ENCODE measurements around the gene NREP. TPM values are rescaled to one million over a fixed set of nuclear protein-coding genes. Genes with fewer than 3 reads are reported as not detected.
A peak's percentile ranks its signal among the peaks of the same experiment; 100 is the strongest.

NREP gene
- total RNA-seq, 1 experiment from 2014 or later, result 163 TPM

GRCh38 chr5:111730659-111731382 lies 26.2 kb downstream of the NREP start:
- no peak overlapping the region for H3K23ac ChIP-seq (ENCODE audit: insufficient read length, low read depth, low read length)
- no peak overlapping the region for H3K4me2 ChIP-seq (ENCODE audit: insufficient read depth, insufficient read length, low read length)
- no peaks in the 10 kb centered on the region for H3K27me3 ChIP-seq (ENCODE audit: insufficient read depth, low read length)
- no peaks in the 10 kb centered on the region for H3K4me1 ChIP-seq (ENCODE audit: insufficient read depth, low read length)
- H3T11ph ChIP-seq (ENCODE audit: low read length), result no peak overlapping the region
- no peak for TF ChIP-seq CTCF (conservative IDR thresholded peaks at IDR 0.05)
- no peak overlapping the region for H2AFZ ChIP-seq (ENCODE audit: low read length)
- no peaks in the 10 kb centered on the region for H3K9me3 Mint-ChIP-seq
- H3K9ac ChIP-seq (ENCODE audit: extremely low read depth, insufficient read length, low read length), result no peak overlapping the region
- H3K23me2 ChIP-seq (ENCODE audit: insufficient read length, low read depth, low read length, poor library complexity, severe bottlenecking), result no peaks in the 10 kb centered on the region
- no peak overlapping the region for H2BK12ac ChIP-seq (ENCODE audit: insufficient read length, low read depth, low read length)
- WGBS (ENCODE audit: extremely low coverage, insufficient read length, low lambda C conversion rate), result no CpG with 5 or more reads among the region's 8 CpGs
- no peak overlapping the region for H3K56ac ChIP-seq (ENCODE audit: insufficient read length, low read depth, low read length)
- no peaks in the 10 kb centered on the region for H4K20me1 ChIP-seq (ENCODE audit: control insufficient read depth, insufficient read depth, insufficient read length)
- H3K27ac ChIP-seq (ENCODE audit: insufficient read length, low read depth, low read length), result no peak overlapping the region
- no peak overlapping the region for H2BK15ac ChIP-seq (ENCODE audit: low read depth, low read length)
- peaks cover 49 to 85% (median 76%) of the 10 kb centered on the region in 3 experiments for H3K36me3 Mint-ChIP-seq (ENCODE audit: insufficient read depth in 1 of 3, low read depth in 3 of 3)
- no peak overlapping the region for H2AK5ac ChIP-seq (ENCODE audit: insufficient read length, low read length)
- H3K79me2 ChIP-seq (ENCODE audit: insufficient read depth, low read length), result no peaks in the 10 kb centered on the region
- H3K4me3 Mint-ChIP-seq, result no peak overlapping the region
- H2BK120ac ChIP-seq (ENCODE audit: low read depth, low read length, poor library complexity, severe bottlenecking), result no peak overlapping the region
- H4K5ac ChIP-seq (ENCODE audit: insufficient read length, low read depth, low read length), result no peak overlapping the region
- no peaks in the 10 kb centered on the region for H3K9me3 ChIP-seq (ENCODE audit: control insufficient read depth, low read depth, low read length)
- peak overlapping the region in 2 of 3 experiments; percentile 47 to 61; a peak in 4 of 7 replicates for H3K27ac Mint-ChIP-seq
- peaks cover 3 to 6% of the 10 kb centered on the region in 2 experiments; a peak in 2 of 4 replicates for H3K4me1 Mint-ChIP-seq
- H2BK5ac ChIP-seq (ENCODE audit: insufficient read length, low read length), result no peak overlapping the region
- no peaks in the 10 kb centered on the region for H3K27me3 Mint-ChIP-seq (ENCODE audit: low read depth)
- H3K79me1 ChIP-seq (ENCODE audit: insufficient read depth, low read depth, low read length, poor library complexity, severe bottlenecking), result no peaks in the 10 kb centered on the region
- no peak overlapping the region for H4K91ac ChIP-seq (ENCODE audit: insufficient read length, low read depth, low read length)
- H3K14ac ChIP-seq (ENCODE audit: insufficient read depth, low read length), result no peak overlapping the region
- H4K8ac ChIP-seq (replicated peaks; ENCODE audit: insufficient read length, low read depth, low read length), result no peak overlapping the region
- no peak for DNase-seq
- H3K4ac ChIP-seq (ENCODE audit: low read depth, low read length), result no peak overlapping the region
- H3K18ac ChIP-seq (ENCODE audit: insufficient read length, low read depth, low read length), result no peak overlapping the region
- H2BK20ac ChIP-seq (ENCODE audit: low read depth, low read length, poor library complexity, severe bottlenecking), result no peak overlapping the region
